ENCODE data around the gene HACD1. TPM values are rescaled to one million over a fixed set of nuclear protein-coding genes. Genes with fewer than 3 reads are reported as not detected.

HACD1 gene
- total and polyA plus RNA-seq, 2 experiments from 2014 or later, result 14.8 to 38.8 TPM

DNA sequence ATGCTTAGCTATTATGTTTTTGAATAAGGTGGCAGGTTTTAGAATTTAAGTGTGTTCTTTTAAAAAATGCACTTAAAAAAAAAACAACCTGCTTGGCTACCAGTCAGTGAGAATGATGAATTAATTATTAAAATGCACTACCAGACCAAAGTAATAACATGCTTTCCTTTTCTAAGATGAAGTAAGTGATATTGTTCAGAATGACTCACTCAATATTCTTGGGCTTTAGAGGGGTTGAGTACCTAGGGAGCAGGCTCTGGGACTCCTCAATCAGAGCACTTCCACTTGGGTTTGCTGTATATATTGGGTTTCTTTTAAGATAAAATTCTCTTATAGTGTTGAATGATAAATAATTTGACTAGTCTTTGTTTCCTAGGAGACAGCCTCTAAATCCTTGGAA is 35.4 kb upstream of the HACD1 start:
- Histone ChIP-seq H3K36me3 (replicated peaks; ENCODE audit: insufficient read depth, low read depth) (no peaks in the 10 kb centered on the region), H3K4me3 (no peak overlapping the region), H3K4me1 (ENCODE audit: insufficient read depth) (no peaks in the 10 kb centered on the region), H3K9me3 (ENCODE audit: low read depth) (no peaks in the 10 kb centered on the region), H3K4me2 (no peak overlapping the region), H2AFZ (no peak overlapping the region), H3K27me3 (no peaks in the 10 kb centered on the region), H3K79me2 (peaks cover 98% of the 10 kb centered on the region), H3K27ac (no peak overlapping the region), H4K20me1 (ENCODE audit: insufficient read depth, poor library complexity, severe bottlenecking) (peaks cover 5% of the 10 kb centered on the region), H3K9me2 (replicated peaks; ENCODE audit: insufficient read depth) (no peaks in the 10 kb centered on the region)
- DNase-seq (ENCODE audit: low spot score), result no peak
- TF ChIP-seq EZH2phosphoT487 (IDR thresholded peaks at IDR 0.05; ENCODE audit: low read depth, severe bottlenecking, unreplicated experiment) (no peak), EZH2 (IDR thresholded peaks at IDR 0.05; ENCODE audit: borderline replicate concordance) (no peak)
- TF ChIP-seq, protein P1, sequence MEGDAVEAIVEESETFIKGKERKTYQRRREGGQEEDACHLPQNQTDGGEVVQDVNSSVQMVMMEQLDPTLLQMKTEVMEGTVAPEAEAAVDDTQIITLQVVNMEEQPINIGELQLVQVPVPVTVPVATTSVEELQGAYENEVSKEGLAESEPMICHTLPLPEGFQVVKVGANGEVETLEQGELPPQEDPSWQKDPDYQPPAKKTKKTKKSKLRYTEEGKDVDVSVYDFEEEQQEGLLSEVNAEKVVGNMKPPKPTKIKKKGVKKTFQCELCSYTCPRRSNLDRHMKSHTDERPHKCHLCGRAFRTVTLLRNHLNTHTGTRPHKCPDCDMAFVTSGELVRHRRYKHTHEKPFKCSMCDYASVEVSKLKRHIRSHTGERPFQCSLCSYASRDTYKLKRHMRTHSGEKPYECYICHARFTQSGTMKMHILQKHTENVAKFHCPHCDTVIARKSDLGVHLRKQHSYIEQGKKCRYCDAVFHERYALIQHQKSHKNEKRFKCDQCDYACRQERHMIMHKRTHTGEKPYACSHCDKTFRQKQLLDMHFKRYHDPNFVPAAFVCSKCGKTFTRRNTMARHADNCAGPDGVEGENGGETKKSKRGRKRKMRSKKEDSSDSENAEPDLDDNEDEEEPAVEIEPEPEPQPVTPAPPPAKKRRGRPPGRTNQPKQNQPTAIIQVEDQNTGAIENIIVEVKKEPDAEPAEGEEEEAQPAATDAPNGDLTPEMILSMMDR (IDR thresholded peaks at IDR 0.05; ENCODE audit: poor library complexity), result no peak

DNA sequence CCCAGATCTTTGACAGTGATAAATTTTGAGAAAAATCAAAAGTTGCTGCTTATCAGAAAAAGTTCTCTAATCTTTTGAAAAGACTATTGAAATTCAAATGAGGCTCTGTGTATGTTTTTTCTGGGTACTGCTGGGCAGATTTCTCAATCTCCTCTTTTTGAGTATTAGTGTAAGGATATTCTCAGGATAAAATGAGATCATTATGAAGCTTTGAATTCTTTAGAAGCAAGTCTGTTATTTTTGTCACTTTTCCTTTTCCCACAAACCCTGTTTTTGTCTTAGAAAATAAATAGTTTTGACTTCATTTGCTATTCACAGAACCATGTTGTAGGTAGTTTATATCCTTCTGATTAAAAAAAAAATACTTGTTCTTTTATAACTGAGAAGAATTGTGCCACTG is 34.7 kb upstream of the HACD1 start:
- no peak for DNase-seq (ENCODE audit: low spot score)
- peak overlapping the region; percentile 28 for H3K27ac ChIP-seq
- H2AFZ ChIP-seq, result no peak overlapping the region
- H3K4me2 ChIP-seq, result no peak overlapping the region
- H3K9me3 ChIP-seq (ENCODE audit: low read depth), result no peaks in the 10 kb centered on the region
- H4K20me1 ChIP-seq (ENCODE audit: insufficient read depth, poor library complexity, severe bottlenecking), result peaks cover 5% of the 10 kb centered on the region
- no peaks in the 10 kb centered on the region for H3K36me3 ChIP-seq (replicated peaks; ENCODE audit: insufficient read depth, low read depth)
- no peaks in the 10 kb centered on the region for H3K27me3 ChIP-seq
- no peaks in the 10 kb centered on the region for H3K4me1 ChIP-seq (ENCODE audit: insufficient read depth)
- peaks cover 98% of the 10 kb centered on the region for H3K79me2 ChIP-seq
- H3K4me3 ChIP-seq, result no peak overlapping the region
- no peaks in the 10 kb centered on the region for H3K9me2 ChIP-seq (replicated peaks; ENCODE audit: insufficient read depth)
- TF ChIP-seq, protein P1 (IDR thresholded peaks at IDR 0.05; ENCODE audit: poor library complexity), result no peak

DNA sequence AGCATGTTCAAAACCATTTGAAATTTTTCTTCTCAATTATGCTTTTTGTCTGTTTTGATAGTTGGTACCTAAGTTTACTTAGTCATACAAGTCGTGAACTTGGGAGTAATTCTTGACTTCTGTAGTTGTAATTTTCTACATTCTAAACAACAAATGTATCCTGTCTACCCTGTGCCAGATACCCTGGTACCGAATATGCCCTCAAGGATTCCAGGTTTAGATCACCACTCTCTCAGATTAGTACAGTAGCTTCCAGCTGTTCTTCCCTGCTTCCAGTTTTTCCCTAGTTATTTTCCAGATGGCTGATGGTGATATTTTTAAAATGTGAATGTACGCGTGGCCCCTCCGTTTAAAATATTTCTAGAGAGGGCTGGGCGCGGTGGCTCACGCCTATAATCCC is 33.2 kb upstream of the HACD1 start:
- Histone ChIP-seq H3K9me3 (ENCODE audit: low read depth) (no peaks in the 10 kb centered on the region), H3K36me3 (replicated peaks; ENCODE audit: insufficient read depth, low read depth) (no peaks in the 10 kb centered on the region), H4K20me1 (ENCODE audit: insufficient read depth, poor library complexity, severe bottlenecking) (peaks cover 6% of the 10 kb centered on the region), H3K79me2 (peaks cover 98% of the 10 kb centered on the region), H2AFZ (no peak overlapping the region), H3K27ac (peak overlapping the region; percentile 76), H3K9me2 (replicated peaks; ENCODE audit: insufficient read depth) (no peaks in the 10 kb centered on the region), H3K4me2 (peak overlapping the region; percentile 12), H3K4me1 (ENCODE audit: insufficient read depth) (peaks cover 12% of the 10 kb centered on the region), H3K4me3 (no peak overlapping the region), H3K27me3 (no peaks in the 10 kb centered on the region)
- DNase-seq (ENCODE audit: low spot score), result no peak
- TF ChIP-seq, protein P1 (IDR thresholded peaks at IDR 0.05; ENCODE audit: poor library complexity), result no peak
- TF ChIP-seq EZH2 (IDR thresholded peaks at IDR 0.05; ENCODE audit: borderline replicate concordance), result no peak
- no peak for TF ChIP-seq EZH2phosphoT487 (IDR thresholded peaks at IDR 0.05; ENCODE audit: low read depth, severe bottlenecking, unreplicated experiment)
- WGBS (ENCODE audit: low lambda C conversion rate, missing lambda C conversion rate), result 93% methylated on average over 8 of the region's 8 CpGs

DNA sequence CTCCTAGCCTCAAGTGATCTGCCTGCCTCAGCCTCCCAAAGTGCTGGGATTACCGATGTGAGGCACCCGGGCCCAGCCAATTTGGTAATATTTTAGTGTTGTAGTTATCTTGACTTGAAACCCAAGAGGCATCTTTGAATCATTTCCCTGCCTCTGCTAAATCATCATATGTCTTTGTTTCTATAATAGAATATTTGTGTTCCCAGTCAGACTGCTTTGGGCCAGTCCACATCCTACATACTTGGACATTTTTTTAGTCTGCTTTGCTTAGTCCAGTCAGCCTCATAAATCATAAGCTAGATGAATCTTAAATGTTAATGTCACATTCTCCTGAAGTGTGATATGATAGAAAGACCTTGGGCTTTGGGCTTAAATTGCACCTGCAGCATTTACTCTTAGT is 32.7 kb upstream of the HACD1 start:
- 95% methylated on average over 2 of the region's 2 CpGs for WGBS (ENCODE audit: low lambda C conversion rate, missing lambda C conversion rate)

More for the DNA sequence above, 32.7 kb upstream of the HACD1 start:
- Histone ChIP-seq H3K9me2 (replicated peaks; ENCODE audit: insufficient read depth) (no peaks in the 10 kb centered on the region), H3K4me1 (ENCODE audit: insufficient read depth) (peaks cover 15% of the 10 kb centered on the region), H3K27ac (no peak overlapping the region), H3K27me3 (no peaks in the 10 kb centered on the region), H2AFZ (no peak overlapping the region), H3K36me3 (replicated peaks; ENCODE audit: insufficient read depth, low read depth) (no peaks in the 10 kb centered on the region), H3K79me2 (peaks cover 98% of the 10 kb centered on the region), H4K20me1 (ENCODE audit: insufficient read depth, poor library complexity, severe bottlenecking) (peaks cover 3% of the 10 kb centered on the region), H3K4me3 (no peak overlapping the region), H3K9me3 (ENCODE audit: low read depth) (no peaks in the 10 kb centered on the region), H3K4me2 (no peak overlapping the region)
- TF ChIP-seq, protein P1 (IDR thresholded peaks at IDR 0.05; ENCODE audit: poor library complexity), result no peak
- TF ChIP-seq EZH2 (IDR thresholded peaks at IDR 0.05; ENCODE audit: borderline replicate concordance), result no peak
- no peak for TF ChIP-seq EZH2phosphoT487 (IDR thresholded peaks at IDR 0.05; ENCODE audit: low read depth, severe bottlenecking, unreplicated experiment)
- no peak for DNase-seq (ENCODE audit: low spot score)
